Activated CD8-positive, alpha-beta memory T cell treated with anti-CD3 and anti-CD28 coated beads for 48 hours (primary cell): Measurements from ENCODE around the gene SHISA9.

Experiments
- DNase-seq, 3 experiments: peaks; one replicate each; pipeline ENCODE4 v3.0.0-alpha.2; 2020; ENCODE audit warnings: low read depth in 2 of 3, low spot score in 2 of 3

The SHISA9 gene

DNA sequence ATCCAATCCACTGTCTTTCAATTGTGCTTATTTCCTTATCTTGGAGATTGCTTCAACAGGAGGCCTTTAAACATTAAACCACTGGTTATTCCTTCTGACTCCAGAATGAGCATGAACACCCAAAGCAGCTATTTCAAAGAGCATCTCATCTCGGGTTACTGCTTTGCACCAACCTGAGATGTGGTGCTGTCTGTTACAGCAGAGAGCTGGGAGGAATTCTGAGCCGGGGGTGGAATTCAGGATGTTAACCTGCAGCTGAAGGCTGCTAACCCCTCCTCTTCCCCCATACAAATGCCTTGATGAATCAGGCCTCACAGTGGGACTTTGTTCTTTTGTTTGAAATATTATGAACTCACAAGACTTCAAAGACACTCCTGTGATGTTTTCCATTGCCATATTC is 113.1 kb downstream of the SHISA9 start:
- DNase-seq, result no peak

DNA sequence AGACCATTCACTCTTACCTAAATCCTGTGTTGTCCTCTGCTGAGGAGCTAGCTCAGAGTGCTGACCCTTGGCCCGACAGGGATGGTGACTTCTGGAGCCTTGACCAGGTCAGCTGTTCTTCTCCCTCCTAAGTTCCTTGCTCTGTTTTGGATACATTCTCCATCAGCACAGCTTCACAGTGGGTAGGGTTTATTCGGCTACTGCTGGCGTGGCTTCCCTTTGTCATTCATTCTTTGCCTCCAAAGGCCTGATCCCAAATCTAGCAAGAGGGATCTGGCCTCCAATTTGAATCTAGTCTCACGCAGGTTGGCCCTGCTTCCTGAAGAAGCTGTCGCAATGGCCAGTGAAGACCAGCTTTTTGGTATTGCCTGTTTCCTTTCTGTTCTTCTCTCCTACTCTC is 116.6 kb downstream of the SHISA9 start:
- DNase-seq, result no peak

DNA sequence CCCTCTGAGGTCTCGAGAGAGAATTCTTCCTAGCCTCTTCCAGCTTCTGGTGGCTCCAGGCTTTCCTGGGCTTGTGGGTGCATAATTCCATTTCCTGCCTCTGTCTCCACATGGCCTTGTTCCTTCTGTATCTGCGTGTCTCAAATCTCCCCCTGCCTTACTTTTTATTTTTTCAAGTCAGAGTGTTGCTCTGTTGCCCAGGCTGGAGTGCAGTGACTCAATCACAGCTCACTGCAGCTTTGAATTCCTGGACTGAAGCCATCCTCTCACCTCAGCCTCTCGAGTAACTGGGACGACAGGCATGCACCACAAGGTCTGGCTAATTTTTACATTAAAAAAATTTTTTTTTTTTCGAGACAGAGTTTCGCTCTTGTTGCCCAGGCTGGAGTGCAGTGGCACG is 120.6 kb downstream of the SHISA9 start:
- DNase-seq, result no peak

DNA sequence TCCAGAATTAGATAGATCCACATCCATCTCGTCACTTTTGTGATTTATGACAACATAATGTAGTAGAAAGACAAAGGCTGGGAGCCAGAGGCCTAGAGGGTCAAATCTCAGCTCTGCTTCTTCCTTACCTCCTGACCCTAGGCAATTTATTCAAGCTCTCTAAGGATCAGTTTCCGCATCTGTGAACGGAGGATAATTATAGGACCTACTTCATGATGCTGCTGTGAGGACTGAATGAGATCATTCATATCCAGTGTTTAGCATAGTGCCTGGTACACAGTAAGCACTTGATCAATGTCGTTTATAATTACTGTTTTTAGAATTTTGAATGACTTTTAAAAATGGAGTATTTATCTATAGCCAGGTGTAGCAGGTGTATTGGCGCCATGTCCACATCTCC is 128.4 kb downstream of the SHISA9 start:
- DNase-seq, result no peak

DNA sequence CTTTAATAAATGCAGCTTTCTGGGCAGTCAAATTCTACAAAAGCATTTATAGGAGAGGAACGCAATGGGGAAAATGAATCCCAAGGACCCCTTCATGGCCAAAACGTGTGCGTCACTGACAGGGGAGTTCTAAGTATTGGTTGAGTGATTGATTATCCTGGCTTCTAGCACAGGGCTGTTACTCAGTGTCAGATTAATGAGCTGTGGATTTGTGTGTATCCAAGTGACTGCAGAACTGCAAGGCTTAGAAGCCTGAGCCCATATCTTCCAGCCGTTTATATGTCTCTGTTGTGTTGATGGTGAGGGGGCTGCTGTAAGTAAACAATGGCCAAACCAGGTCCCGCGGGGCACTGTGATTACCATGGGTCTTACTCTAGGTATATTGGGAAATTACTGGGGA is 129.4 kb downstream of the SHISA9 start:
- DNase-seq, result no peak

DNA sequence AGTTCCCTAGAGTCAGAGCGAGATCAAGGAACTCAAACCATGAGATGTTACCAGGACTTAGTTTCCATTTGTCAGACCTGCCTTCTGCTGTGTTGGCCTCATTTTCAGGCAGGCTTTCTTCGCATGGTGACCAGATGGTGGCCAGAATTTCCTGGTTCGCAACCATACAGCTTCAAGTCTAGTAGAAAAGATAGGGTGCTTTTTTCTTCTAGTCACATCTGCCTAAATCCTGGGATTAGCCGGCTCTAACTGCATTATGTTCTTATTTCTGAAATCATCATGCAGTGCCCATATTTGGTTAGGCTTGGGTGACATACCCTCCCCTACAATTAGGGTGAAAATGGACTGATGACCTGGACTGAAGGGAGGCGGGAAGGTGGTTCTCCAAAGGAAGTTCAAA is 131.5 kb downstream of the SHISA9 start:
- no peak for DNase-seq

DNA sequence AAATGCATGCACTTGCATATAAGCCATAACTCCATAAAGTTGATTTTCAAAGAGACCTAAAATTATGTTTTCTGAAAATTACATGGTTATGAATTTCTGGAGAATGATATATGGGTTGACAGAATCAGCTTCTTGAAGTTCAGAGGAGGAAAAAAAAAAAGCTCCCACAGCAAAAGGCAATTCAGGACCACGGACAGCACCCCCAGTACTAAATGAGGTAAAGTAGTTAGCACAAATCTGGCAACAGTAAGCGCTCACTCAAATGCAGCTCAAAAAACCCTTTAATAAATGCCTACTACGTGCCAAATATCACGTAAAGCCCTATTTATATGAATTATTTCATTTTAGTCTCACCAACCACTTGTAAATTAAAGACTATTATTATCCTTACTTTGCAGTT is 135.2 kb downstream of the SHISA9 start:
- peak in 2 of 3 experiments; percentile 0 to 1 for DNase-seq

DNA sequence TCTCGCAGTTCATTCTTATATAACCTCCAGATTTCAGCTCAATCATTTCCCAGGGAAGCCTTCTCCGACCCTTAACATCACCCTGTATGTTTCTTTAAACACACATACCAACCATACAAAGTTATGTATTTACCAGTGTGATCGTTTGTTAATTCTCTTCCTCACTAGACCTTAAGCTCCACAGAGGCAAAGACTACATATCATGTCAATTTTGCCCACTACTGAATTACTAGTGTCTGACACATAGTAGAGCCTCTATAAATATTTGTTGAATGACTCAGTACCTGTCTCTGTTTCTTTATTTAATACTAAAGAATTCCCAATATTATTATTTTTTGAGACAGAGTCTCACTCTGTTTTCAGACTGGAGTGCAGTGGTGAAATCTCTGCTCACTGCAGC is 137.2 kb downstream of the SHISA9 start:
- DNase-seq, result no peak

DNA sequence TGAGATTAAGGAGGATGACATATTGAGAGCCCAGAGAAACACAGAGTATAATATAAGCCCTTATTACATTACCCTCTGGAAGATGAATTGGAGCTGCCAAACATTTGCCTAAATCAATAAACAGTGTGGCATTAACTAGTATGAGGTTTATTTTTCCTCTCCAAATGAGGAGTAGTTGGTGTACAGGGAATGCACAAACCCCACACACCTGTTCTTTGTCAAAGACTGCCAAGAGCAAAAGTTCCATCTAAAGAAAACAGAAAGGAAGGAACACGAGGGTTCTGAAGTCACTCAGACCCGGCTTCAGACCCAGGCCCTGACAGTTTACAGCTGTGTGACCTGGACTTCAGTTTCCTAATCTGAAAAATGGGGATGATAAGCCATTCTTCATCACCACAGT is 138.1 kb downstream of the SHISA9 start:
- no peak for DNase-seq

DNA sequence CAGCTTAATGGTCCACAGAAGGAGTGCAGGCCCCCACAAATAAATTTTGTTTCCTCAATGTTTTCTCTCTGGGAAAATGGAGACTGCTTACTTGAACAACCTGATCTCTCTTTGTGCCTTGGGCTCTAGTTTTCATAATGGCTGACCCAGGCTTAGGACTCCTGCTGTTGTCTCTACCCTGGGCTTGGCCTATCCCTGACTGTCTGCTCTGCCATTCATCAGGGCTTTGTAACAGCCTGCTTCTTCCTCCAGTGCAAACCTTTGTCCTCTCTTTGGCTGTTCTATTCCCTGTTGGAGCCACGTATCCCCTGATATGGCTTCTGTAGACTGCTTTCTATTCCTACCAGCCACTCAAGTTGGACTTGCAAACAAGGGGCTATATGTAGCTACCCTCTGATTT is 139.8 kb downstream of the SHISA9 start:
- no peak for DNase-seq

DNA sequence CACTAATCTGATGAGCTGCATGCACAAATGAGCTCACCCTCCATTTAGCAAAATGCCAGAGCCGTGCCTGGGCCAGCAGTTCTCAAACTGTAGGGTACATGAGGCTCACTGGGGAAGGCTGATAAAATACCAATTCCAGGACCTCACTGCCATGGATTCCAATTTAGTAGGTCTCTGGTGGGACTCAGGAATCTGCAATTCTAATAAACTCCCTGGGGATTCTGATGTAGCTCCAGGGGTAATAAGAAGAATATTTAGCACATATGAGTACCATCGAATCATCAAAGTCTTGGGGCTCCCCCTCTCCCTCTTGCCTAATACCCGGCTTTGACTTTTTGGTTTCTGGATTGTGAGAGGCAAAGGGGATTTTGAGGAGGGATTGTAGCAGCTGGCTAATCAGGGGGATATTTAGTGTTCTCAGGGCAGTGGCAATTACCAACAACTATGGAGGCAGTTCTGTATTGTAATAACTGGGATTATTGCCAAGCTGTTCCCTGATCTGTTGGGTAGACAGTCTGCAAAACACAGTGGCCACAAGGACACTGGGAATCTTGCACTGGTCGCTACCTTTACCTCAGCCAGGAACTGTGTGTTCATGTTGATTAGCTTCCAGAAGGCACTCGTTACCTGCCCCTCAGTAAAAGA is 140.4 kb downstream of the SHISA9 start:
- DNase-seq, result no peak

DNA sequence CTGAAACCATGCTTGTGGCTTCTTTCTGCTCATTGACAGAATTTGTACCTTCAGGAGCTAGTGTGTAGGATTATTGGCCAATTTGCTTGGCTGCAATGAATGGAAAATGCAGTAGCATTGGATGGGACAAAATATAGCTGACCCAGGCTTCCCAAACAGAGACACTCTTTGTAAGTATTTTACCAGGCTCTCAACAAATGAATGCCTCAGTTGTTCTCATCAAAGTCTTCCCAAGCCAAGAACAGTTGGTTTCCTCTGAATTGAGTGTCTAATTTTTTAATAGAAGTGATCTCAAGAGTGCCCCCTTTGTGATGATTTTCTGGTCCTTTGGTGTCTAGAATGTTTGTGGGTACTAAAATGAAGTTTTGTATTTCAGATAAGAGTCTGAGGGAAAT is 140.9 kb downstream of the SHISA9 start:
- DNase-seq, result no peak

DNA sequence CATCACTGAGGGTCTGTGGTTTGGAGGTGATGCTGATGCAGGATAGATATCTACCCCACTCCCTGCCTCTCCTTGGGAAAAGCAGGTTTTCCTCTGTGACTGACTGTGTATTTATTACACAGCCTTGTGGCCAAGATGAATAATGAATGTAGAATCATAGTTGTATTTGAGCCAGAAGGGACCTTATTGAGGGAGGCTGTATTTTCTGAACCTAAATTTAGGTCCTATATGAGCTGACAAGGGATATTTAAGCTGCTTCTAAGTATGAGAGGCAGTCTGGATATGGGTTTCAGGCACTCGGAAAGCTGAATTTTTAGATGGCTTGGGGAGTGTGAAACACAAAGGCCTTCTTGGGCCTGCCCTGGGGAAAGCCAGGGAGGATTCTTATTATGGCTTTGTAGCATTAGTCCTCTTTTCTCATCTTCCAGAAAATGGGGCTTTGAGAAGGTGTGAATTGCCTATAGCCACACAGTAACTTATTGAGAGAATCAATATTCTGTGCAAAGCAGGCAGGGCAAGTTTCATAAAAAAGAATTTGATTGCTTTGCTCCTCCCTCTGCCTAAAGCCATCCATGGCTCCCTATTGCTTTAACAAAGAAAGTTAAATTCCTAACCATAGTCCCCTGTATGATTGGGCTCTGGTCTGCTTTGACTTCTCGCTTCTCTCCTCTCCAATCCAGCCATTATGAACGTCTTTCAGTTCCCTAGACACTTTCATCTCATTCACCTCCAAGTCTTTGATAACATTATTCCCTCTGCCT is 144.8 kb downstream of the SHISA9 start:
- no peak for DNase-seq

DNA sequence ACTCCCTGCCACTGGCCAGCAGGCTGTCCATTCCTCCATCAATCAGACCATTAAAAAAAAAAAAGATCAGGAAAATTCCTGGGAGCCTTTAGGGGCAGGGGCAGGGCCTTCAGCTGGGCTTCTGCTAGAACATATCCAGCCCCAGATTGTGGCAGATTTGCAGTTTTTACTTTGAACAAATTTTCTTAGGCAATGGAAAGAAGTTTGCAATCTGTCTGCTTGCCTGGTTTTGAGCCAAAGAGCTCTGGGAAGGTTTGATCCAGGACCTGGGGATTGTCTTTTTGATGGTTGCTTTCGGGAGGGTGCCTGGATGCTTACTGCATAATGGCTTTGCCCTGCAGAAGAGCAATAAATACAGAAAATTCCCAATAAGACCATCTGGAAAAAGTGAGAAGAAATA is 145.9 kb downstream of the SHISA9 start:
- DNase-seq, result no peak

DNA sequence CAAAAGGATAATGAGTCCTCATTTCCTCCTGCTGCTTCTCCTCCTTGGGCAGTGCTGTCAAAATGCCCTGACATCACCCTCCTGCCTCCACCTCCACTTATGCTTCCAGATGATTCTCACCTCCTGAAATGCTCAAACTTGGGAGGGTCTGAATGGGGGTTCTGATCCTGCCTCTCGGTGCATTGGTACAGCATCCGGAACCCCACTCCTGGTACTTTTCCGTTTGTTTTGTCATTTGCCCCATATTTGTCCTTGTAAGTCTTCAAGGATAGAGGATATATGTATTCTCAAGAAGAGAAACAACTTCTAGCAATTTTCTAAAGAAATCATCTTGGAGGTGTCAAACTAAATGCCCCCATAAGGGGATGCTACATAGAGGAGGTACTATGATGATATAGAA is 148.3 kb downstream of the SHISA9 start:
- DNase-seq, result no peak

DNA sequence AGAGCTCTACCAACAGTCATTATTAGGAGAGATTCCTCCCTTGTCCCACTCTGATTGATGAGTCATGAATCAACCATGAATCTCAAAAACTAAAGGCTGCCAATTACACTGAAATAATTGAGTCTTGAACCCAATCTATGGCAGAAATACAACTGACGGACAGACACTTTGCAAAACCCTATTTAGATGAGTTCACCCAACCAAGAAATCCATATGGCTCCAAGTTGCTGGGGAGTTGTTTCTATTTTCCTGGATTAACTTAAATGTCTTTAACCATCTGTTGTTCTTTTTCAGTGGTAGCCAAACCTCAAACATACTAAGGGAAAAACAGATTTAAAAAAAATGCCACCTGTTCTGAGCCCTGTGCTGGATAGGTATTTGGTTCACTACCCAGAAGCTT is 151.0 kb downstream of the SHISA9 start:
- DNase-seq, result no peak

DNA sequence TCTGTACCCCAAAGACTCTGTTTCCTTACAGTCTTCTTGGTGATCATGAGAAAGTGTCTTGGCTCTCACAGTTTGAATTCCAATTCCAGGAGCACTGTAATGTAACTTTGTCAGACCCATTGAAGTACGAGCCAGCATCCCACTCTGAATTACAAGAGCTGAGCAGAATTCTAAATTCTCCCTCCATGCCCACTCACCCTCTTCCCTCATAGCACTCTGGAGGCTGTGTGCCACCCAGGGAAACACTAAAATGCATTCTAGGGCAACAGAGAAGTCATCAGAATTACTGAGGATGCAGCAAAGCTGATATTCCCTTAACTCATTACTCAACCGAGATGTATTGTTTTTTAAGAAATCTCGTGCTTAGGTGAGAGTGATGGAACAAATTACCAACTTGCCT is 154.1 kb downstream of the SHISA9 start:
- DNase-seq, result no peak

DNA sequence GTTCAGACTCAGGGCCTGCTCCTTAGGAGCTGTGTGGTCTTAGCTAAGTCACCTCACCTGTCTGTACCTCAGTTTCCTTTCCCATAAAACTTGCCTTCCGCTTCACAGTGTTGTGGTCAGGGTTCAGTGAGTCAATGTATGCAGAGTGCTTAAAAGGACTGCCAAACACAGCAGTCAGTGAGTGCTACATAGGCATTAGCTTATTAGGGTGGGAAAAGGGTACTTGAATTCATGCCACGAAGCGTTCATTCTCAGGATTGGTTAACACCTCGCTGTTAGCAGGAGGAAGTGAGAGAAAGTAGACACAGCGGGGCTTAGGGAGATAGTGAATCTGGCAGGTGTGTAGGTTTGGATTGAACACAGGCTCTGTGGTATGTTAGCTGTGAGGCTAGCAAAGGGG is 155.2 kb downstream of the SHISA9 start:
- no peak for DNase-seq

DNA sequence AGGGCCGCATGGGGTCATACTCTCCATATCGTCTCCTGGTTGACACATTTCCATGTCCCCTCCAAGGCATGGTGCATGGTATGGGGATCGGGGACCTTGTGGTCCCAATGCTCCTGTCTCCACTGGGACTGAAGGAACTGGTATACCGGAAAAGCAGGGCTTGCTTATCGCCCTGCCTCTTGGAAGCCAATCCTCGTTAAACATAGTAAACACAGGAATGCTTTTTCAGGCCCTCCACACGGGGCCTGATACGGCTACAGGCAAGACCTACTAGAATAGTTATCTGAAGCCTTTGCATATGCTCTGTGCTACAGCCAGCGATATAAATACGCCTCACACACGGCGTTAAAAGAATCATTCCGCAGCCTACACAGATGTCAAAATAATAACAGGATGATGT is 159.5 kb downstream of the SHISA9 start:
- DNase-seq, result no peak

DNA sequence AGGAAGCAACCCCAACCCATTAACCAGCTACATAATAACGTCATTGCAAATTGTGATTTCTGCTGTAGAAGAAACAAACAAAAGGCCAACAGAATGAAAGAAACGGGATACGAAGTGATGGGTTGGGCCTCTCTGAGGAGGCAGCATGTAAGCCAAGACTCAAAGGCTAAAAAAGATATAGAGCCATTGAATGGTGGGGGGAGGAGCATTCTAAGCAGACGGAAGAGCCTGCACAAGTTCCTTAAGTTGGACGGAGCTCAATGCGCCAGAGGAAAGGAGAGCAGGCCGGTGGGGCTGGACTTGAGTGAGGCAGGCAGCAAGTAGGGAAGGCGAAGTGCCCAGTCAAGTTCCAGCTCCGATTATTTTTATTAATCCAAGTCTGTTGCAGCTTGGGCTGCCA is 160.3 kb downstream of the SHISA9 start:
- no peak for DNase-seq

DNA sequence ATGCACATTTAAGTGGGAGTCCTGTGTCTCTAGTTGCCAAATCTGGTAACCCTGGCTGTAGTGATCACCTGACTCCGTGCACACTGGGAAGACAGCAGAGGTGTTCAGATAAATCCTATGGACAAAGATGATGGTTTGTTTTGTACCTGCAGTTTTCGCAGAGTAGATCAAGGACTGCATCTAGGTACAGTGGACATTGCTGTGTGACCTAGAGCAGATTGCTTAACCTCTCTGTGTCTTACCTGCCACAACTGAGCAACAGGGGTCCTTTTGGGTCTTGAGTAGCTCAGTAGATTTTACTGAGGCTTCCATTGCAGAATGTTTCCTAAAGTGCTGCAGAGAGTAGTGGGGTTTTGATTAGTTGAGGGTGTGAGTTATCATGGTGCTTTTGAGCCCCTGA is 160.8 kb downstream of the SHISA9 start:
- no peak for DNase-seq

DNA sequence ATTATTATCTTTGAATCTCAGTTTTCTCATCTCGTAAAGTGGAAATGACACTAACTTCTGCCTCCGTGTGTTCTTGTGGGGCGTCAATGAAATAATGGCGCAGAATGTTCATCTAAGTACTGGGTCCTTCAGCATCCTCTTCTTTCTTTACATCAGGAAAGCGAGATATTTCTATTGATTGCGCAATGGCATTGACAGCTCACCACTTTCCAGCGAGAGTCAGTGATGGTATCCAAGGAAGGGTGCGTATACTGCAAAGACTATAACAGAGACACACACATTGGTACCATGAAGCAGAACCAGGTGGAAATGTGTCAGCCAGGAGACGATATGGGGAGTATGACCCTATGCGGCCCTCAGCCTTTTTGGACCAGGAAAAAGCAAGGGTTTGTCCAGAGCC is 162.1 kb downstream of the SHISA9 start:
- DNase-seq, result no peak

DNA sequence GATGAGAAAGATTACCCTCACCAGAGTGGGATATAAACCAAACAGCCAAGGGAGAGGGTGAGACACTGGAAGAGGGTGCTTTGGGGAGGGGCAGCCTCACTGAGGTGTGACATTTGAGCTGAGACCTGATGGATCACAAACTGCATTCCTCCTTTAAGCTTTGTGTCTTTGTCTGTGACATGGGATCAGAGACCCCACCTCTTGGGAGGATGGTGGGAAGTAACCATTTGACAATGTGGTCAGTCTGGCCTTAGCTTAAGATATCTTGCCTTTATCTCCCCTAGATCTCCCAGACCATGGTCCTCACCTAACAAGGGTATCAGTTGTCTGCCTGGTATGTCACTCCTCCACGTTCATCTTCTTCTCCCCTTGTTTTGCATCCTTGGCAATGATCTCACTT is 163.4 kb downstream of the SHISA9 start:
- no peak for DNase-seq
